Fibroblast of mammary gland (primary cell): ENCODE results near the gene PDE7B.

Experiments
- DNase-seq: peaks from one replicate; pipeline ENCODE4 v3.0.0-alpha.2; 2010; ENCODE audit warnings: low read depth
- H3K4me3 ChIP-seq: 2 replicates; pipeline ENCODE4 v1.5.1; 2011; ENCODE audit warnings: low read depth, mild to moderate bottlenecking, low read length, moderate library complexity; ENCODE audit not compliant: control insufficient read depth
- CTCF ChIP-seq: conservative IDR thresholded peaks from 2 replicates; pipeline ENCODE4 v1.5.1; 2011; ENCODE audit warnings: low read depth, low read length, inconsistent platforms; ENCODE audit not compliant: control insufficient read depth, insufficient read depth

Gene PDE7B

GRCh38 chr6:136087986-136088385, 236.5 kb downstream of the PDE7B start:
- peak; percentile 57 for DNase-seq
- no peak overlapping the region for H3K4me3 ChIP-seq
- TF ChIP-seq CTCF, result no peak

- no peak for DNase-seq
- TF ChIP-seq CTCF, result no peak
- H3K4me3 ChIP-seq, result no peak overlapping the region
Observed at GRCh38 chr6:136088693-136089092, 237.2 kb downstream of the PDE7B start.

- no peak overlapping the region for H3K4me3 ChIP-seq
- DNase-seq, result peak; percentile 47
- no peak for TF ChIP-seq CTCF
Observed at GRCh38 chr6:136089876-136090275, 238.4 kb downstream of the PDE7B start.

GRCh38 chr6:136090929-136091328, 239.4 kb downstream of the PDE7B start:
- no peak overlapping the region for H3K4me3 ChIP-seq
- no peak for DNase-seq
- TF ChIP-seq CTCF, result no peak

- no peak for TF ChIP-seq CTCF
- H3K4me3 ChIP-seq, result no peak overlapping the region
- no peak for DNase-seq
Observed at GRCh38 chr6:136092897-136093296, 241.4 kb downstream of the PDE7B start.

GRCh38 chr6:136093835-136094234, 242.3 kb downstream of the PDE7B start:
- no peak for TF ChIP-seq CTCF
- H3K4me3 ChIP-seq, result no peak overlapping the region
- no peak for DNase-seq

- no peak for TF ChIP-seq CTCF
Observed at GRCh38 chr6:136094812-136095211, 243.3 kb downstream of the PDE7B start.

More at GRCh38 chr6:136094812-136095211, 243.3 kb downstream of the PDE7B start:
- DNase-seq, result no peak
- H3K4me3 ChIP-seq, result no peak overlapping the region
